NCI-H1930 (cell line): ENCODE measurements around the gene ARV1.
"Not testable (repeated sequence)": the region's sequence is repeated elsewhere in the genome, so short reads cannot be mapped to it uniquely, and the experiment has no call there.

Experiments used
- DNase-seq, 2 experiments: peaks; one replicate each; lab custom pipeline; 2025; lab: John Stamatoyannopoulos, UW

ARV1 gene

DNA sequence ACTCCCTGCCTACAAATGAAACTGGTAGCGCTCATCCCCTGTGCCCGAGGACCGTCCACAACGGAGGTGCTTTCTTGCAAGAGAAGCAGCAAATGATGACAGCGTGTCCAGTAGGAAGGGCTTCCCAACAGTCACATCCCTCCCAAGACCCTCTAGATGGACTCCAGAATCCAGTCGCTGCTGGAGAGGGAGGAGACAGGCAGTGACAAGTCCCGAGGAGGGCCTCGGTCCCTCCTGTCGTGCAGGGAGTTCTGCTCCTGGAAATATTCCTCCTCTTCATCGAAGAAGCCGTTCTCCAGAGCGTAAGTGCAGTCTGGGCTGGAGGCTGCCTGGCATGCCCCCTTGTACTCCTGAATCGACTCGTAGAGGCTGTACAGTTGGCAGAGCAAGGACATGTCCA is 40.8 kb downstream of the ARV1 start:
- no peak for DNase-seq

DNA sequence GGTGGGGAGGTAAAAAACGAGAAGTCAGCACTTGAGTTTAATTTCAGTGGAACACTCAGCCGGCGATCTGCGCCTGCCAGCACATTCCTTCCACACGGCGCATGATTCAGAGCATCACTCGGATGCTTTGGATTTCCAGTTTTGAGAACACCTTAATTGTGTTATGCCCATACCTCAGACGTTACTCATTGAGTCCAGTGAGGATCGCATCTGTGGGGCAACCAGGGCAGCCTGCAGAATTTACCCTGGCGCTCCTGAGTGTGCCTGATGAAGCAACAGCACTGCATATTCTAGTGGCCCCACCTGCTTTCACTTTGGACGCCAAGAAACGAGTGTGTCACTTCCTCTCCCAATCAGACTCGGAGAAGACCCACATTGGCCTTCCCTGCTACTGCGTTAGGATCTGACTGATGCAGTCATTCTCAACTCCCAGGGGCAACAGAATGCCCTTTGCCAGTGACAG is 41.3 kb downstream of the ARV1 start:
- DNase-seq = no peak

DNA sequence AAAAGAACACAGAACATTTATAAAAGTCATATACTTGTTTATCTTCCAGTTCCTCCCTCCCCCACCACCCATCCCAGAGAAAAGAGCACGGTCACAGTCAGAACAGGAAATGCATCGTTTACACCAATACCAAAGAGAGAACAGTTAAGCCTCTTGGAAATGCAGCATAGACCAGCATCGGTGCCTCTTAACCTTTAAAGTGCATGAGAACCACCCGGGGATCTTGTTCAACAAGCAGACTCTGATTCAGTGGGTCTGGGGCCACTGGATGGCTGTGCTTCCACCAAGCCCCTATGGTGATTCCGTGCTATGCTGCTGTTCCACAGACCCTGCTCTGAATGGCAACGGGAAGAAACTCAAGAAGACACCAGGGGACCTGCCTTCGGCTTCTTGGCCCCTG is 41.9 kb downstream of the ARV1 start:
- DNase-seq = no peak

DNA sequence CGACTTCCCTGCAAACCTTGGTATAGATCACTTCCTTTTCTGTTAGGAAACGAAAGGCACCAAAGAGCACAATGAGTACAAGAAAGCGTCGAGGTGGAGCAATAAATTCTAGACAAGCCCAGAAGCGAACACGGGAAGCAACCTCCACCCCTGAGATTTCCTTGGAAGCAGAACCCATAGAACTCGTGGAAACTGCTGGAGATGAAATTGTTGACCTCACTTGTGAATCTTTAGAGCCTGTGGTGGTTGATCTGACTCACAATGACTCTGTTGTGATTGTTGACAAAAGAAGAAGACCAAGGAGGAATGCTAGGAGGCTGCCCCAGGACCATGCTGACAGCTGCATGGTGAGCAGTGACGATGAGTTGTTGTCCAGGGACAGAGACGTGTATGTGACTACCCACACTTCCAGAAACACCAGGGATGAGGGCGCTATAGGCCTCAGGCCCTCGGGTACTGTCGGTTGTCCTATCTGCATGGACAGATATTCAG is 42.7 kb downstream of the ARV1 start:
- no peak for DNase-seq

DNA sequence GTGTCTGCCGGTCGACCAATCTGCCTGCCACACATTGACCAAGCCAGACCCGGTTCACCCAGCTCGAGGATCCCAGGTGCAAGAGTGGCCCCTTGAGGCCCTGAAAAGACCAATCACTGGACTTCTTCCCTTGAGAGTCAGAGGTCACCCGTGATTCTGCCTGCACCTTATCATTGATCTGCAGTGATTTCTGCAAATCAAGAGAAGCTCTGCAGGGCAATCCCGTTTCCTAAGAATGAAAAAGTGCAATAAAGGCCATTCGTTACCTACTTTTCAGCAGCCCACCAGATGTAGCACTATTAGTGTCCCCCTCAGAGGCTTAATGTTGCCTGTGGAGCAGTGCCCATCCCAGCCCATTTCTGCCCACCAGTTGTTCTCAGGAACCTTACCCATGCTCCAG is 43.6 kb downstream of the ARV1 start:
- DNase-seq = not testable (repeated sequence)

DNA sequence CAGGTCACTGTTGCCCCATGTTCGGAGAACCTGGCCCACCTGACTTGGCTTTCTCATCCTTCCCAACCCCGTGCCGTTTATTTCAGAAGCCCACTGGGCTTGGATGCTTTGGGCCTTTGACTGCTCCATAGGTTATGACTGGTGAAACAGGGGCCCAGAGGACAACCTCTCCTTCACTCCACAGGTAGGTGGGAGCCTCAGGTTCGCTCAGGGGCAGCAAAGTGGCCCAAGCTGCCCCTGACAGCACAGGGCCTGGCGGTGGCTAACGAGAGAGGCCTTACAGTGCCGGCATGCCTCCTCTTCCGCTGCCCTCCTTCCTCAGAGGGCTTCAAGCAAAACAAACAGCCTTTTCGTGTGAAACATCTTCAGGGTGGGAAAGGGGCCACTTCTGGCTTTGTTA is 44.3 kb downstream of the ARV1 start:
- DNase-seq = no peak

DNA sequence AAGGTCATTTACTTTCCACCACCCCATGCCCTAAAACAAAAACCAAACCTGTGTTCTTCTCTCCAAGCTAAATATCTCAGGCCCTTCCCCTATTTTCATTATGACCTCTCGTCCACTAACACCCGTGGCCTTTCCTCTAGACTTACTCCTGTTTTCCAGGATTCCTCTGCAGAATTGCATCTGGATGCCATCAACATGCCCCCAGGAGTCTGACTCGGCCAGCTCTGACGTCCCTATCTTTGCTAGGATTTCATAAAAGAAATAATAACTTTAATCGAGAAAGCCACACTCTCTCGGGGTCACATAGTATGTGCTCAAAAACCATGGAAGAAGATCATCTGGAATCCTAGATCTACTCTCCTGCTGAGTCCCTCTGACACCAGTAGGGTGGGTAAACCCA is 47.7 kb downstream of the ARV1 start:
- DNase-seq = no peak

DNA sequence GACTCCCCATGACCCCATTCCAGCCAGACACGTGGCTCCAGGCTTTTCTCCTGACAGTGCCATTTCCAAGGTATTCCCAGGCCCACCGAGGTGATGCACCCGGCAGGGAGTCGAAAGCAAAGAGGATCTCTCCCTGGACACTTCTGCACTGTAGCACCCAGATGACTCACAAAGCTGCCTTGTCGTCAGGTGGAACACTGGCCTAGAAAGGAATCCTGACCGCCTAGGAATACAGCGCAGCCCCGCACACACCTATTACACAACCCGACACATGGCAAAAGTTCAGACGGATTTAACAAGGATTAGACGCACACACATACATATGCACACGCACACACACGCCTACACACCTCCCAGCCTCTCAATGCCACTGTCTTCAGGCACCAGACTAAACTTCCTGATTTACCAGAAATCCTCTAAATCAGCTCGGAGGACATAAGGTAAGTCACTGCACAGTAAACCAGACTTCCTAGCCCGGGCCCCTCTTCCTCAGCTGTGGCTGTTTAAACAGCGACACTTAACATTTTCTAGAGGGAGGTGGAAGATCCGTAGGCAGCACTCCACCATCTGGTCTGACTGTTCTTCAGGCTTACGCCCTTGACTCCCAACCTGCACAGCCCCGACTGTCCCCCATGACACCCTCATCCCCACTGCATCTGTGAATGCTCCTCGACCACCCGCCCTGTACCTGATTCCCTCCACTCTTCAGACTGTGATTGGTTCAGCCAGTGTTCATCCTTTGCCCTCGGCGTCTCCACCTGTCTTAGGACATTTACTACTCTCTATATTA is 48.4 kb downstream of the ARV1 start:
- DNase-seq = no peak

DNA sequence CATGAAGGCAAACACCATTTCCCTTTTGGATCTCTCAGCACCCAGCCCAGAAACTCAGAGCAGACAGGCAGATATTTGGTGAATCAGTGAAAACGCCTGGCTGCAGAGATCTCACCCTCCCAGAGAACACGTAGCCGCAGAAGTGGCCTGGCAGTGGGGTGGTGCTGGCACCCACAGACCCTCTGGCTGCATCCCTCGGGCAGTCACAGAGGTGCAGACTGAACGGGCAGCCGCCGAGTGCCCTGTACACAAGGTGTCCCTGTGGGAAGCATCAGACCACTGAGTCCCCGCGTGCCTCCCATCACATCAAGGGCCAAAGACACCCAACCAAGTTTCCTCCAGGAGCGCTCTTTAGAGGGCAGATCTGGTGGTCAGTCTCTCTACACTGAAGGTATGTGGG is 49.1 kb downstream of the ARV1 start:
- DNase-seq = no peak

GRCh38 chr1:231028682-231029081 is 49.8 kb downstream of the ARV1 start:
- no peak for DNase-seq

DNA sequence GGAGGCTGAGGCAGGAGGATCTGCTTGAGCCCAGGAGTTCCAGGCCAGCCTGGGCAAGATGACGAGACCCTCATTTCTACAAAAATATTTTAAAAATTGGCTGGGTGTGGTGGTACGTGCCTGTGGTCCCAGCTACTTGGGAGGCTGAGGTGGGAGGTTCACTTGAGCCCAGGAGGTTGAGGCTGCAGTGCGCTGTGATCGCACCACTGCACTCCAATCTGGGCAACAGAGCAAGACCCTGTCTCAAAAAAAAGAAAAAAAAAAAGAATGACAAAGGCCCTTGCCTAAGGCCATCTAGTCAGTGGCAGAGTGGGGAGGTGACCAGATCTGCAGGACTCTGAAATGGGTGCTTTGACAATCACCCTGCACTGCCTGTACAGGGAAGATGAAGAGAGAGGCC is 50.4 kb downstream of the ARV1 start:
- DNase-seq = not testable (repeated sequence)

DNA sequence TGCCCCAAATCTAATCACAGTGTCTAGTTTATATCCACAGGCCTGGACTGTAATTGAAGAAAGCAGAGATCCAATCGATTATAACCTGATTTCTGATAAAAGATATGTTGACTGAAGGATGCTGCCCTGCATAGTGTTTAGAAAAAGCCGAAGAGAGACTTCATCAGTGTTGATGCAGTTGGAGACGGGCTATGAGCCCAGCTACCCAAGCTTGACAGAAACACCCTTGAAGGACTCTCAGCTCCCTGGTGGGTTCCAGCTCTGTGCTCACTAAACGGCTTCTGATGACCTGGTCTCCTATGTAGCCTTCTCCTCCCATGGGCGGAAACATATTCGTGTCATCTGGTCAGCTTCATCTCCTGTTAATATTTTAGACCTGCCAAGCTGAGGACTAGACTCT is 50.9 kb downstream of the ARV1 start:
- DNase-seq = no peak

- DNase-seq = no peak
These were observed 54.1 kb downstream of the ARV1 start for GRCh38 chr1:231032963-231033362.

- no peak for DNase-seq
These were observed 56.9 kb downstream of the ARV1 start for GRCh38 chr1:231035799-231036198.

DNA sequence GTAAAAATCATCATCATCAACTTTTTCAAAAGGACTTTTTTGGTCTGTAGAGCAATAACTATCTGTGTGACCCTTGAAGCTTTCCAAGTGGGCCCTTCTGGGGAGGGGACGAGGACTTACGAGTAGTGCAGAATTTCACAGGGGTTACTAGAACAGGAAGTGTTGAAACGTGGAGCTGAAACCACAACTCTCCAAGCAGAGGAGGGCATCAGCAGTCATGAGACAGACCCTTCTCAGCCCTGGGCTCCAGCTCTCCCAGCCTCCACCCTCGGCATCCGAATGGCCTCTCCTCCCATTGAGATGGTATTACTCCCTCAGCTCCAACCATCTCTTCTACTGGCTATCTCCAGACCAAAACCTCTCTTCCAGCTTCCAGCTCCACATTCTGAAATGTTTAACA is 57.5 kb downstream of the ARV1 start:
- DNase-seq = no peak

DNA sequence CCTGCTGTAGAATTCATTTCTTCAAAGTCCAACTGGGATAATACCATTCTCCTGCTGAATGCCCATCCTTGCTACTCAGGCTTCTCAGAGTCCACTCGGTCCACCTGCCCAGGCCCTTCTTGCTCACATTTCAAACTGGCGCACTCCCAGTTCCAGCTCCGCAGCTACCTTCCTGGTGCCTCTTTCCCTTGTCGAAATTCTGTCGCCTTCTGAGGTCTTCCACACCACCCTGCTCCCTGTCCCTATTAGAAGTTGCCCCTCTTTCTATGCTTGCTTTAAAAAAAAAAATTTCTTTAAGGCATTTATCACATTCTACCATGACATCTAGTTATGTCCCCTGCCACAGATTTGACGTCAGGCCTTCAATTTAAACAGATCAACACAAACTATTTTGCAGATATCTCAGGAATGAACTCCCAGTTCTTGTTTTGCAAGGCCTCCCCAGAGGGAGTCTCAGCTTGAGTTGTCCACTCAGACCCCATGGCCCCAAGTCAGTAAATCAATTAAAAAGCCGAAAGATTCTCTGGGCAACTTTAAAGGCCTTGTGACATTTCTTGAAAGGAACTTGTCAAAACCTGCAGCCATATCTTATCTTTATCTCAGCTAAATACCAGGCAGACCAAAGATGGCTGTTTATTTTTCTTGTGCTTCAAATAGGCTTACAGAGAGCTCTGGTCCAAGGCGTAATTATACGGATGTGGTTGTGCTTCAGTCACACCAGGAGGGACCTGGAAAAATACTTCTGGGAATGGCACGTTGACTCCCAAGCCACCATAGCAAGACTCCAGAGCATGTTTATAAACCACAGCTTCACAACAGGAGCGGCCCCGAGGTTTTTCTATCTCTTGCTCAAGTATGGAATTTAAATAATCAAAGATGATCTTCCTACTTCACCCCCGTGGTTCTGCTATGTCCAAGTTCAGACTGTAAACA is 59.0 kb downstream of the ARV1 start:
- no peak for DNase-seq

DNA sequence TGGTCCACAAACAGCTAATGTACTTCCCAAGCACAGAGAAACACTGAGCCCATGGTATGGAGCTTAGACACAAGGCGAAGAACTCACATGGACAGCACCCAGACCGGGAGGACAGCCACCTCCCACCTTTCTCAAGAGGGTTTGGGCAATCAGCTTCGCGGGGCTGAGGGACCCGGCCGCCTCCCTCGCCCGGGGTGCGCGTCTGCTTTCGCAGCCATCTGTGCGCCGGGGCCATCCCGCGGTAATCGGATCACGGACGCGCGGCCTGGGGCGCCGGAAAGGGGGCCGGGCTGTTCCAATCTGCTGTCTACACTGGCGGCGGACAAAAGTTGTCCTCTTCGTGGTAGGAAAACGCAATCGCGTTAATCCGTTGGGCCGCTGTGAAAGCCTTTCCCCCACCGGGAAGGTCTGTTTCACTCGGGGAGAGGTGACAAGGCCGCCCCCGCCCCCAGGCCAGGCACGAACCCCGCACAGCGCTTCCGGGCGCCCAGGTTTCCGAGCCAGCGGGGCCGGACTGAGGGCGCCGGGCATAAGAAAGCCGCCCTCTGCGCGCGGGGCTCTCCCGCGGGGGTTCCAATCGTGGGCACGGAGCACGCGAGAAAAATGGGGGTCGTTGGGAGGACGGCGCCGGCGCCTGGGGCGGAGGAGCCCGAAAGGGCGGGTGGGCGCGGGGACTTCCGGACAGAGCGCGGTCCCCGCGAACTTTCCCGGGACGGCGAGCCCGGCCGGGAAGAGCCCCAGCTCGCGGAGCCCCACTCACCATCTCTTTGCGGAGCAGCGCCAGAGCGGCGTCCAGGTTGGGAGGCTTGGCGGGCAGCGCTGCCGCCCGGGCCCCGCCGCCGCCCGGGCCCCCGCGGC is 60.5 kb downstream of the ARV1 start:
- DNase-seq = no peak

DNA sequence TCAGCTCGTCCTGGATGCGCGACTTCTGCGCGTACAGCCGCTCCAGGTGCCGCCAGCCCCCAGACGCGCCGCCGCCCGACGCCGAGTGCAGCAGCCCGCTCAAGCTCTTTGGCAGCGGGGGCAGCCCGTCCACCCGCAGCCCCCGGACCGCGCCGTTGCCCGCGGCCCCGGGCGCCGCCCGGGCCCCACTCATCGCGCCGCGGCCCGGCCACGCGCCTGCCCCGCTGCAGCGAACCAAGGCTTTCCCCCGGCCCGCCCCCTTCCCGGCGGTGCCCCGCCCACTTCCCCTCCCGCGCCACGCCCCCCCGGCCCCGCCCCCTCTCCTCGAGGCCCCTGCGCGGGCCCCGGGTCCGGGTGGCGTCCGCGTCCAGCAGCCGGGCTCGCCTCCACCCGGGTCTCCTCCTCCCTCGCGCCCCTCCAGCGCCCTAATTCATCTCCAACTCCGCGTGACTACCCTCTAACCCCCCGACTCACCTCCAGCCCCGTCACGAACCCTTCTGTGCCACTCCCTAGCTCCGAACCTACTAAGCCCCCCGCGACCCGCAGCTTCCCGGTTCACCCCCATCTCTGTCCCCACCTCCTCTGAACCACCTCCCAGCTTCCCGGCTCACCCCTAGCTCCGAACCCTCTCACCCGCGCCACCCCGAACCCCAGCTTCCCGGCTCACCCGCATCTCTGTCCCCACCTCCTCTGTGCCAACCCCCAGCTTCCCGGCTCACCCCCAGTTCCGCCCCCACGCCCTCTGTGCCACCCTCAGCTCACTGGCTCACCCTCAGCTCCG is 61.3 kb downstream of the ARV1 start, which contains the start of gene FAM89A:
TSS of gene FAM89A (minus strand) at position 236 of the 781 bp plus-strand sequence. CDS start at position 193, 43 bp downstream.
- peak in 1 of 2 experiments; percentile 42 for DNase-seq

DNA sequence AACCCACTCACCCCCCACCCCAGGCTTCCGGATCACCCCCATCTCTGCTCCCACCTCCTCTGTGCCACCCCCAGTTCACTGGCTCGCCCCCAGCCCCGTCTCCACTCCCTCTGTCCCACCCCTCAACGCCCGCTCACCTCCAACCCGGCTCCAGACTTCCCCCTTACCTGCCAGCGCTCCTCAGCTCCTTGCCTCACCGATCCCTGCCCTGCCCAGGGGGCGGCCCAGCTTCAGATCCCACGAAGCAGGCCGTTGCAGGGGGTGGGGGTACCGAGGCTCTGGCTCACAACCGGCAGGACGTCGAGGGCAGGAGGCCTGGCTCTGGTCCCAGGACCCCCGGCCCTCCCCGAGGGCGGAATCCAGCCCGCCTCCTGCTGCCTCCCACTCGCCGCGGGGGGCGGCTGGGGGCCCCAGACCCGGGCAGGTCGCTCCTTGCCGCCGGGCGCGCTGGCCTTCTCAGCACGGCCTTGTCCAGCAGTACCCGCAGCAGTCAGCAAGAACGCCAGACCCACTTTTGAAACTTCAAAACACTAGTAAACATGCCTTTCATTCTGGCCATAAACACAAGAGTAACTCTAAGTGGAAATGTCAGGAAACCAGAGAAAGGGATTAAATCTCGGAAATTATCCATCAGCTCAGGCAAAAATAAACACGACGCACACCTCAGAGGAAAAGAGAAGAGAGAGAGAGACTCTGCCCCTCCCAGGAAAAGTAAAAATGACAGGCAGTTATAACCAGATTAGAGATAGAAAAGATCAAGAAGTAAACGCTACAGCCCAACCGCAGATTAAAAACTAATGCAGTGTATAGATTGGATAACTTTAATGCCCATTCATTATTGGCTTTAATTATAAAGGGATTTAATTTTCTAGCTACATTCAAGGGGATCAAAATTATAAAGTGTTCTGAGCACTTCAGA is 62.2 kb downstream of the ARV1 start:
- no peak for DNase-seq

DNA sequence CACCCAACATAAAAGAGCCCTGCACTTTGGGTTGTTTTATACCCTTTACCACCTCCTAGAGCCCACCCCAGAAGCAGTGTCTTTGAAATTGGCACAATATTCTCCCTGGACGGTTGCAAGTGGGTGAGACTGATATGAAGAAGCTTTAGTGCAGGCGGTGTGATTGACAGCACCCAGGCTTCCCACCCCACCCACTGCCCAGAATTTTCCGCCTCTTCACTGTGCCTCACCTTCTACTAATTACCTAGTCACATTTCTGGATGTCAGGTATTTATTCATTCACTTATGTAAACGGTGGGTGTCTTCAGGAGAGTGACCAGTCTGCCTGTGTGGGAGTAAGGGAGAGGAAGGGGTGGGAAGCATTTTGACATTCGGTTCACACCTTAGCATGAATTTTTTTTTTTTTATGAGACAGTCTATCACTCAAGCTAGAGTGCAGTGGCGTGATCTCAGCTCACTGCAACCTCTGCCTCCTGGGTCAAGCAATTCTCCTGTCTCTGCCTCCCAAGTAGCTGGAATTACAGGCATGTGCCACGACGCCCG is 62.9 kb downstream of the ARV1 start:
- no peak for DNase-seq
